Mammary epithelial cell (primary cell): ENCODE data around the gene ATIC.

Experiments
- EZH2 ChIP-seq: IDR thresholded peaks from 2 replicates; pipeline ENCODE4 v1.6.1; 2012; ENCODE audit warnings: low read length, inconsistent platforms, borderline replicate concordance
- TF ChIP-seq, protein P1 (sequence below), 2 donors: IDR thresholded peaks in 1 of 2; conservative IDR thresholded peaks in 1 of 2; 2 replicates each; pipeline ENCODE4 v1.5.1; 2011 to 2012; ENCODE audit warnings: inconsistent platforms in 2 of 2, low read length in 2 of 2, mild to moderate bottlenecking in 2 of 2, control low read depth in 1 of 2, low read depth in 1 of 2; ENCODE audit not compliant: insufficient read depth in 1 of 2; ENCODE audit errors: extremely low read depth in 1 of 2

DNA sequence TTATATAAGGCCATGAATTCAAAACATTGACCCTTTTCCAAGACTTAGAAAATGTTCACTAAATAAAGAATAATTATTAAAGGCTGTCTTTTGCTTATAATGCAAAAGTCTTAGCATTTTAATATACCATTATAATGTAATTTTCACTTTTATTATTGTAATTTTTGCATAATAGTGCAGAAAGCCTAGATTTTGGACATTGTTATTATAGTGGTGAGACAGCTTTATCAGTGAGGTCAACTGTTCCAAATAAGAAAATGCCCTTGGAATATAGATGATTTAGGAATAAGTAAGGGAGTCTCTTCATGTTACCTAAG, 56.6 kb downstream of the ATIC start:
- TF ChIP-seq, protein P1, sequence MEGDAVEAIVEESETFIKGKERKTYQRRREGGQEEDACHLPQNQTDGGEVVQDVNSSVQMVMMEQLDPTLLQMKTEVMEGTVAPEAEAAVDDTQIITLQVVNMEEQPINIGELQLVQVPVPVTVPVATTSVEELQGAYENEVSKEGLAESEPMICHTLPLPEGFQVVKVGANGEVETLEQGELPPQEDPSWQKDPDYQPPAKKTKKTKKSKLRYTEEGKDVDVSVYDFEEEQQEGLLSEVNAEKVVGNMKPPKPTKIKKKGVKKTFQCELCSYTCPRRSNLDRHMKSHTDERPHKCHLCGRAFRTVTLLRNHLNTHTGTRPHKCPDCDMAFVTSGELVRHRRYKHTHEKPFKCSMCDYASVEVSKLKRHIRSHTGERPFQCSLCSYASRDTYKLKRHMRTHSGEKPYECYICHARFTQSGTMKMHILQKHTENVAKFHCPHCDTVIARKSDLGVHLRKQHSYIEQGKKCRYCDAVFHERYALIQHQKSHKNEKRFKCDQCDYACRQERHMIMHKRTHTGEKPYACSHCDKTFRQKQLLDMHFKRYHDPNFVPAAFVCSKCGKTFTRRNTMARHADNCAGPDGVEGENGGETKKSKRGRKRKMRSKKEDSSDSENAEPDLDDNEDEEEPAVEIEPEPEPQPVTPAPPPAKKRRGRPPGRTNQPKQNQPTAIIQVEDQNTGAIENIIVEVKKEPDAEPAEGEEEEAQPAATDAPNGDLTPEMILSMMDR (conservative IDR thresholded peaks at IDR 0.05 in 1 of 2, IDR thresholded peaks at IDR 0.05 in 1 of 2; ENCODE audit: extremely low read depth in 1 of 2, insufficient read depth in 1 of 2, low read depth in 1 of 2, low read length in 2 of 2): no peak
- no peak for TF ChIP-seq EZH2
